ENCODE results near the gene CCN6. TPM values are rescaled to one million over a fixed set of nuclear protein-coding genes. Genes with fewer than 3 reads are reported as not detected.

The CCN6 gene
- 1 to 10 TPM in 3 of 4 donors, under 1 TPM in 1; 0.41 to 4.6 (median 3.2) TPM for polyA plus RNA-seq (ENCODE audit: insufficient read length in 4 of 4)

- DNase-seq (ENCODE audit: low read depth in 4 of 4, low spot score in 3 of 4), result no peak
Measured at GRCh38 chr6:112054001-112054400, at the start of gene CCN6. CCN6 (plus strand) TSS chr6:112054104; CDS start chr6:112054358, 254 bp downstream.

- DNase-seq (ENCODE audit: low read depth in 4 of 4, low spot score in 3 of 4), result no peak
Measured at GRCh38 chr6:112004201-112005012, 49.5 kb upstream of the CCN6 start.

GRCh38 chr6:112005013-112005371, 48.9 kb upstream of the CCN6 start:
- no peak for DNase-seq (ENCODE audit: low read depth in 4 of 4, low spot score in 3 of 4)

GRCh38 chr6:112007254-112007653, 46.6 kb upstream of the CCN6 start:
- peak in 1 of 4 donors; percentile 40 for DNase-seq (ENCODE audit: low read depth in 4 of 4, low spot score in 3 of 4)

- no peak for DNase-seq (ENCODE audit: low read depth in 4 of 4, low spot score in 3 of 4)
Measured at GRCh38 chr6:112007805-112008204, 46.1 kb upstream of the CCN6 start.

- DNase-seq (ENCODE audit: low read depth in 4 of 4, low spot score in 3 of 4), result no peak
Measured at GRCh38 chr6:112008482-112008881, 45.4 kb upstream of the CCN6 start.

- DNase-seq (ENCODE audit: low read depth in 4 of 4, low spot score in 3 of 4), result no peak
Measured at GRCh38 chr6:112010328-112010727, 43.6 kb upstream of the CCN6 start.

GRCh38 chr6:112013051-112013450, 40.9 kb upstream of the CCN6 start:
- DNase-seq (ENCODE audit: low read depth in 4 of 4, low spot score in 3 of 4), result no peak

- DNase-seq (ENCODE audit: low read depth in 4 of 4, low spot score in 3 of 4), result no peak
Measured at GRCh38 chr6:112014483-112014882, 39.4 kb upstream of the CCN6 start.

GRCh38 chr6:112015725-112016124, 38.2 kb upstream of the CCN6 start:
- no peak for DNase-seq (ENCODE audit: low read depth in 4 of 4, low spot score in 3 of 4)

GRCh38 chr6:112016320-112016719, 37.6 kb upstream of the CCN6 start:
- DNase-seq (ENCODE audit: low read depth in 4 of 4, low spot score in 3 of 4), result no peak

- no peak for DNase-seq (ENCODE audit: low read depth in 4 of 4, low spot score in 3 of 4)
Measured at GRCh38 chr6:112017169-112017568, 36.7 kb upstream of the CCN6 start.

GRCh38 chr6:112017760-112018537, 36.0 kb upstream of the CCN6 start:
- DNase-seq (ENCODE audit: low read depth in 4 of 4, low spot score in 3 of 4), result no peak

- no peak for DNase-seq (ENCODE audit: low read depth in 4 of 4, low spot score in 3 of 4)
Measured at GRCh38 chr6:112018619-112019416, 35.1 kb upstream of the CCN6 start.

- no peak for DNase-seq (ENCODE audit: low read depth in 4 of 4, low spot score in 3 of 4)
Measured at GRCh38 chr6:112019589-112019988, 34.3 kb upstream of the CCN6 start.

GRCh38 chr6:112021691-112022310, 32.1 kb upstream of the CCN6 start:
- DNase-seq (ENCODE audit: low read depth in 4 of 4, low spot score in 3 of 4), result no peak

- no peak for DNase-seq (ENCODE audit: low read depth in 4 of 4, low spot score in 3 of 4)
Measured at GRCh38 chr6:112022749-112023148, 31.2 kb upstream of the CCN6 start.

- no peak for DNase-seq (ENCODE audit: low read depth in 4 of 4, low spot score in 3 of 4)
Measured at GRCh38 chr6:112024464-112024863, 29.4 kb upstream of the CCN6 start.

GRCh38 chr6:112026933-112027332, 27.0 kb upstream of the CCN6 start:
- no peak for DNase-seq (ENCODE audit: low read depth in 4 of 4, low spot score in 3 of 4)

- no peak for DNase-seq (ENCODE audit: low read depth in 4 of 4, low spot score in 3 of 4)
Measured at GRCh38 chr6:112027942-112028674, 25.8 kb upstream of the CCN6 start.

Data from left renal pelvis (tissue), 4 donors.